ENCODE measurements around the gene FIBIN.

DNA sequence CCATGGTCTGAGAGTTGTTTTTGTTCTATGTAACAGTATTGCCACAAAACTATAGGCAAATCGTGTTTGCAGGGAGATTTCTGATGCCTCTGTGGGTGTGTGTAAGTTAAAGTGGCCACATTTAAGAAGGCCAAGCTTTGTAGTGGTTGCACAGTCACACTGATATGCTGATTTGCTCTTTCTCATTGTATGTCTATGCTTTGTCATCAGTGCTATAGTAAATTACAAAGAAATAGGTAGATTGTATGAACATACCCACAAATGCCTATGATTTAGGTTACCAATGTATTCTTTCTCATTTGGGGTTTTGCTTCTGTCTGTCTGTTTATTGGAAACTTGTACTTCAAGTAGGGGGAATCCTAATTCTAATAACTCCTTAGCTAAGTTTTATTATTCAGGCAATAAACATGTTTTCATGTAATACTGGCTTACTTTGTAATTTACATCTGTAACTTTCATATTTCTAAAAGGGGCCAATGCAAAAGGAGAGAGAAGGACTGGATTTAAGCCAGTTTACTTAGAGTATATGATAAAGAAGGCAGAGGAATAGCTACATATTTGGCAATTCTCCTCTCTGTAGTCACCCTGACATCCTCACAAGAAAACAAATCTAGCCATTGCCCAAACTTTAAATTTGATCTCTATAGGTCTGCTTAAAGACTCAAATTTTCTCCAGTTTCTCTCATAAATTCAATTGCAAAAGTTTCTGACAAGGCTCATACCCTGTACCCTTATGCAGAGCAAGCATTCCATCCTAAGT lies 2.0 kb downstream of the FIBIN start:
- TF ChIP-seq, protein P1, sequence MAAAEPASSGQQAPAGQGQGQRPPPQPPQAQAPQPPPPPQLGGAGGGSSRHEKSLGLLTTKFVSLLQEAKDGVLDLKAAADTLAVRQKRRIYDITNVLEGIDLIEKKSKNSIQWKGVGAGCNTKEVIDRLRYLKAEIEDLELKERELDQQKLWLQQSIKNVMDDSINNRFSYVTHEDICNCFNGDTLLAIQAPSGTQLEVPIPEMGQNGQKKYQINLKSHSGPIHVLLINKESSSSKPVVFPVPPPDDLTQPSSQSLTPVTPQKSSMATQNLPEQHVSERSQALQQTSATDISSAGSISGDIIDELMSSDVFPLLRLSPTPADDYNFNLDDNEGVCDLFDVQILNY (CRISPR knock-in tag; IDR thresholded peaks at IDR 0.05), result no peak
- TF ChIP-seq, protein P2, sequence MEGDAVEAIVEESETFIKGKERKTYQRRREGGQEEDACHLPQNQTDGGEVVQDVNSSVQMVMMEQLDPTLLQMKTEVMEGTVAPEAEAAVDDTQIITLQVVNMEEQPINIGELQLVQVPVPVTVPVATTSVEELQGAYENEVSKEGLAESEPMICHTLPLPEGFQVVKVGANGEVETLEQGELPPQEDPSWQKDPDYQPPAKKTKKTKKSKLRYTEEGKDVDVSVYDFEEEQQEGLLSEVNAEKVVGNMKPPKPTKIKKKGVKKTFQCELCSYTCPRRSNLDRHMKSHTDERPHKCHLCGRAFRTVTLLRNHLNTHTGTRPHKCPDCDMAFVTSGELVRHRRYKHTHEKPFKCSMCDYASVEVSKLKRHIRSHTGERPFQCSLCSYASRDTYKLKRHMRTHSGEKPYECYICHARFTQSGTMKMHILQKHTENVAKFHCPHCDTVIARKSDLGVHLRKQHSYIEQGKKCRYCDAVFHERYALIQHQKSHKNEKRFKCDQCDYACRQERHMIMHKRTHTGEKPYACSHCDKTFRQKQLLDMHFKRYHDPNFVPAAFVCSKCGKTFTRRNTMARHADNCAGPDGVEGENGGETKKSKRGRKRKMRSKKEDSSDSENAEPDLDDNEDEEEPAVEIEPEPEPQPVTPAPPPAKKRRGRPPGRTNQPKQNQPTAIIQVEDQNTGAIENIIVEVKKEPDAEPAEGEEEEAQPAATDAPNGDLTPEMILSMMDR (IDR thresholded peaks at IDR 0.05), result no peak
- TF ChIP-seq, protein P3, sequence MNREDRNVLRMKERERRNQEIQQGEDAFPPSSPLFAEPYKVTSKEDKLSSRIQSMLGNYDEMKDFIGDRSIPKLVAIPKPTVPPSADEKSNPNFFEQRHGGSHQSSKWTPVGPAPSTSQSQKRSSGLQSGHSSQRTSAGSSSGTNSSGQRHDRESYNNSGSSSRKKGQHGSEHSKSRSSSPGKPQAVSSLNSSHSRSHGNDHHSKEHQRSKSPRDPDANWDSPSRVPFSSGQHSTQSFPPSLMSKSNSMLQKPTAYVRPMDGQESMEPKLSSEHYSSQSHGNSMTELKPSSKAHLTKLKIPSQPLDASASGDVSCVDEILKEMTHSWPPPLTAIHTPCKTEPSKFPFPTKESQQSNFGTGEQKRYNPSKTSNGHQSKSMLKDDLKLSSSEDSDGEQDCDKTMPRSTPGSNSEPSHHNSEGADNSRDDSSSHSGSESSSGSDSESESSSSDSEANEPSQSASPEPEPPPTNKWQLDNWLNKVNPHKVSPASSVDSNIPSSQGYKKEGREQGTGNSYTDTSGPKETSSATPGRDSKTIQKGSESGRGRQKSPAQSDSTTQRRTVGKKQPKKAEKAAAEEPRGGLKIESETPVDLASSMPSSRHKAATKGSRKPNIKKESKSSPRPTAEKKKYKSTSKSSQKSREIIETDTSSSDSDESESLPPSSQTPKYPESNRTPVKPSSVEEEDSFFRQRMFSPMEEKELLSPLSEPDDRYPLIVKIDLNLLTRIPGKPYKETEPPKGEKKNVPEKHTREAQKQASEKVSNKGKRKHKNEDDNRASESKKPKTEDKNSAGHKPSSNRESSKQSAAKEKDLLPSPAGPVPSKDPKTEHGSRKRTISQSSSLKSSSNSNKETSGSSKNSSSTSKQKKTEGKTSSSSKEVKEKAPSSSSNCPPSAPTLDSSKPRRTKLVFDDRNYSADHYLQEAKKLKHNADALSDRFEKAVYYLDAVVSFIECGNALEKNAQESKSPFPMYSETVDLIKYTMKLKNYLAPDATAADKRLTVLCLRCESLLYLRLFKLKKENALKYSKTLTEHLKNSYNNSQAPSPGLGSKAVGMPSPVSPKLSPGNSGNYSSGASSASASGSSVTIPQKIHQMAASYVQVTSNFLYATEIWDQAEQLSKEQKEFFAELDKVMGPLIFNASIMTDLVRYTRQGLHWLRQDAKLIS (CRISPR knock-in tag; IDR thresholded peaks at IDR 0.05; ENCODE audit: borderline replicate concordance), result no peak
- TF ChIP-seq, protein P4, sequence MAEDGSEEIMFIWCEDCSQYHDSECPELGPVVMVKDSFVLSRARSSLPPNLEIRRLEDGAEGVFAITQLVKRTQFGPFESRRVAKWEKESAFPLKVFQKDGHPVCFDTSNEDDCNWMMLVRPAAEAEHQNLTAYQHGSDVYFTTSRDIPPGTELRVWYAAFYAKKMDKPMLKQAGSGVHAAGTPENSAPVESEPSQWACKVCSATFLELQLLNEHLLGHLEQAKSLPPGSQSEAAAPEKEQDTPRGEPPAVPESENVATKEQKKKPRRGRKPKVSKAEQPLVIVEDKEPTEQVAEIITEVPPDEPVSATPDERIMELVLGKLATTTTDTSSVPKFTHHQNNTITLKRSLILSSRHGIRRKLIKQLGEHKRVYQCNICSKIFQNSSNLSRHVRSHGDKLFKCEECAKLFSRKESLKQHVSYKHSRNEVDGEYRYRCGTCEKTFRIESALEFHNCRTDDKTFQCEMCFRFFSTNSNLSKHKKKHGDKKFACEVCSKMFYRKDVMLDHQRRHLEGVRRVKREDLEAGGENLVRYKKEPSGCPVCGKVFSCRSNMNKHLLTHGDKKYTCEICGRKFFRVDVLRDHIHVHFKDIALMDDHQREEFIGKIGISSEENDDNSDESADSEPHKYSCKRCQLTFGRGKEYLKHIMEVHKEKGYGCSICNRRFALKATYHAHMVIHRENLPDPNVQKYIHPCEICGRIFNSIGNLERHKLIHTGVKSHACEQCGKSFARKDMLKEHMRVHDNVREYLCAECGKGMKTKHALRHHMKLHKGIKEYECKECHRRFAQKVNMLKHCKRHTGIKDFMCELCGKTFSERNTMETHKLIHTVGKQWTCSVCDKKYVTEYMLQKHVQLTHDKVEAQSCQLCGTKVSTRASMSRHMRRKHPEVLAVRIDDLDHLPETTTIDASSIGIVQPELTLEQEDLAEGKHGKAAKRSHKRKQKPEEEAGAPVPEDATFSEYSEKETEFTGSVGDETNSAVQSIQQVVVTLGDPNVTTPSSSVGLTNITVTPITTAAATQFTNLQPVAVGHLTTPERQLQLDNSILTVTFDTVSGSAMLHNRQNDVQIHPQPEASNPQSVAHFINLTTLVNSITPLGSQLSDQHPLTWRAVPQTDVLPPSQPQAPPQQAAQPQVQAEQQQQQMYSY (CRISPR knock-in tag; IDR thresholded peaks at IDR 0.05), result no peak
- TF ChIP-seq KAT7 (CRISPR knock-in tag; IDR thresholded peaks at IDR 0.05; ENCODE audit: borderline replicate concordance), result no peak
- TF ChIP-seq ZNF121 (CRISPR knock-in tag; IDR thresholded peaks at IDR 0.05), result no peak
